Measurements from ENCODE around the gene CMTM7. TPM values are rescaled to one million over a fixed set of nuclear protein-coding genes. Genes with fewer than 3 reads are reported as not detected.

CMTM7 gene
- total and polyA plus RNA-seq, 2 of the 8 experiments (the other 6 are each of a cell fraction or from before 2014, with no cell fraction given), result 33.3 to 65.8 TPM

DNA sequence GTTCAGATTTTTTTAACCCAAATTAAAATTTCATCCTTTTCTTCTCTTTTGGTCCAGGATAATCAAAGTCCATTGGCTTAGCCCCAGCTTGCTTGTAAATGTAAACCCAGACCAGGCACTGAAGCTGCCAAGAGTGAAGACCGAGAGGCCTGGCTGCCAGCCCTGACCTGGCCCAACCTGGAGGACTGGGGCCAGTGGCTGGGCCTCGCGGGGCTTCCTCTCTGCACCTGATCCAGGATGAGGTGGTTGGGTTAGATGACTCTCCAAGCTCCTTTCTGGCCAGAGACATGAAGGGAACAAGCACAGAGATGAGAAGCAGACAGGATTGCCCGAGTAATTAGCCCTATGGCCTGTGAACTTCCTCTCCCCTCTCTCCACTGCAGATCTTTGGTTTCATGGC, 60.4 kb downstream of the CMTM7 start:
- no peak overlapping the region for H2AK5ac ChIP-seq (ENCODE audit: low read depth, low read length)
- H3K4me1 ChIP-seq (replicated peaks in 1 of 4; ENCODE audit: control insufficient read depth in 3 of 4, insufficient read depth in 4 of 4, low read length in 3 of 4), result peaks cover 0 to 13% (median 8%) of the 10 kb centered on the region in 4 experiments; a peak in 4 of 7 replicates
- FAIRE-seq (no peak), DNase-seq (ENCODE audit: low read depth in 1 of 2, low spot score in 2 of 2) (no peak)
- peaks cover 0 to 6% (median 0%) of the 10 kb centered on the region in 4 experiments; a peak in 2 of 8 replicates for H3K36me3 ChIP-seq (ENCODE audit: control insufficient read depth in 2 of 4, insufficient read depth in 4 of 4, low read length in 3 of 4)
- H3K79me1 ChIP-seq (ENCODE audit: low read depth, low read length), result no peaks in the 10 kb centered on the region
- no peak overlapping the region for H4K5ac ChIP-seq (ENCODE audit: insufficient read length, low read depth, low read length)
- no peaks in the 10 kb centered on the region for H4K20me1 ChIP-seq (replicated peaks in 1 of 2; ENCODE audit: control insufficient read depth in 1 of 2, insufficient read depth in 2 of 2, low read length in 2 of 2)
- H3K4ac ChIP-seq (replicated peaks; ENCODE audit: insufficient read length, low read depth, low read length), result no peak overlapping the region
- no peak overlapping the region for H3K14ac ChIP-seq (ENCODE audit: insufficient read length)
- no peak overlapping the region for H3K9ac ChIP-seq (replicated peaks in 1 of 4; ENCODE audit: extremely low read depth in 1 of 4, low read depth in 3 of 4, low read length in 3 of 4)
- H3K23ac ChIP-seq (ENCODE audit: insufficient read length), result no peak overlapping the region
- no peak overlapping the region for H2BK120ac ChIP-seq (replicated peaks; ENCODE audit: low read depth, low read length)
- no peak overlapping the region for H3K27ac ChIP-seq (ENCODE audit: low read depth, low read length)
- ChIA-PET CTCF (ENCODE audit: partially characterized antibody) (interaction anchor here (0.6 to 4.3 kb wide), 4 partner anchors 17 to 238 kb away, joined by 3 to 32 read pairs (median 4); no protein-coding TSS in a partner anchor), POLR2A (ENCODE audit: partially characterized antibody) (interaction anchor here (0.8 kb wide), 1 partner anchor 376 kb away, joined by 3 read pairs; no protein-coding TSS in a partner anchor)
- no peak overlapping the region for H2BK12ac ChIP-seq (ENCODE audit: low read depth, low read length)
- H3K4me2 ChIP-seq (ENCODE audit: insufficient read depth in 1 of 2, low read depth in 2 of 2, low read length in 2 of 2), result no peak overlapping the region
- no peaks in the 10 kb centered on the region for H3K9me3 ChIP-seq (ENCODE audit: insufficient read depth in 2 of 2, low read depth in 1 of 2, low read length in 1 of 2)
- H3K27me3 ChIP-seq (replicated peaks in 1 of 4; ENCODE audit: control insufficient read depth in 3 of 4, extremely low read depth in 1 of 4, insufficient read depth in 3 of 4, low read length in 3 of 4), result no peaks in the 10 kb centered on the region
- no peaks in the 10 kb centered on the region for H3K23me2 ChIP-seq (ENCODE audit: low read depth, low read length)
- no peak overlapping the region for H4K91ac ChIP-seq (replicated peaks; ENCODE audit: insufficient read length, low read length)
- H3K18ac ChIP-seq (ENCODE audit: extremely low read depth, low read length), result no peak overlapping the region
- no peak overlapping the region for H3K56ac ChIP-seq (replicated peaks; ENCODE audit: insufficient read length, low read depth, low read length)
- H3K79me2 ChIP-seq (ENCODE audit: control insufficient read depth in 1 of 2, insufficient read depth in 2 of 2, low read length in 2 of 2), result no peaks in the 10 kb centered on the region
- H2AFZ ChIP-seq (ENCODE audit: low read length), result no peak overlapping the region
- H3K4me3 ChIP-seq (ENCODE audit: extremely low read depth in 1 of 4, insufficient read depth in 2 of 4, low read depth in 3 of 4, low read length in 4 of 4), result no peak overlapping the region
- H2BK15ac ChIP-seq (ENCODE audit: low read length), result no peak overlapping the region
- H2BK20ac ChIP-seq (ENCODE audit: low read length), result no peak overlapping the region
- TF ChIP-seq PHF8 (conservative IDR thresholded peaks at IDR 0.05; ENCODE audit: low read depth, low read length) (no peak), SP2 (IDR thresholded peaks at IDR 0.05; ENCODE audit: low read length) (no peak), POU5F1 (IDR thresholded peaks at IDR 0.05; ENCODE audit: low read depth, low read length) (no peak), ASH2L (IDR thresholded peaks at IDR 0.05; ENCODE audit: low read length) (no peak), CHD2 (IDR thresholded peaks at IDR 0.05; ENCODE audit: low read length) (no peak), YY1 (IDR thresholded peaks at IDR 0.05; ENCODE audit: low read depth, low read length) (no peak), CHD1 (IDR thresholded peaks at IDR 0.05; ENCODE audit: low read depth, low read length) (no peak), EGR1 (IDR thresholded peaks at IDR 0.05; ENCODE audit: borderline replicate concordance, low read depth, low read length) (no peak), POLR2AphosphoS5 (IDR thresholded peaks at IDR 0.05; ENCODE audit: low read depth, low read length) (no peak), NANOG (IDR thresholded peaks at IDR 0.05; ENCODE audit: insufficient read depth, low read depth, low read length, poor library complexity, severe bottlenecking) (no peak), JUND (IDR thresholded peaks at IDR 0.05; ENCODE audit: low read length) (no peak), TAF1 (IDR thresholded peaks at IDR 0.05; ENCODE audit: low read depth, low read length) (no peak)
- TF ChIP-seq, protein P1, sequence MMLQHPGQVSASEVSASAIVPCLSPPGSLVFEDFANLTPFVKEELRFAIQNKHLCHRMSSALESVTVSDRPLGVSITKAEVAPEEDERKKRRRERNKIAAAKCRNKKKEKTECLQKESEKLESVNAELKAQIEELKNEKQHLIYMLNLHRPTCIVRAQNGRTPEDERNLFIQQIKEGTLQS (IDR thresholded peaks at IDR 0.05; ENCODE audit: insufficient read depth, low read depth, low read length), result no peak
- peak overlapping the region; percentile 4; the same call in 1 of the 2 replicates for H4K8ac ChIP-seq (ENCODE audit: extremely low read depth, insufficient read depth, low read length)
- H2BK5ac ChIP-seq (ENCODE audit: low read depth, low read length), result no peak overlapping the region
- WGBS, 2 experiments (ENCODE audit: extremely low coverage in 1 of 2, insufficient coverage in 1 of 2, insufficient read length in 1 of 2, insufficient replicate concordance in 2 of 2, low coverage in 1 of 2, low lambda C conversion rate in 2 of 2, missing lambda C conversion rate in 1 of 2), result 96% methylated on average over 4 of the region's 4 CpGs; no CpG with 5 or more reads in 1 of the 2 experiments
